Tibial artery (tissue), 4 donors: ENCODE measurements around the gene GGPS1.

Source experiments
- DNase-seq, 2 donors: peaks; one replicate each; pipeline ENCODE4 v3.0.0-alpha.2; 2019
- H3K27ac ChIP-seq, 2 donors: fragments of 200-600 bp; sonication (generic) in 1 of 2; 1 replicate in 1 of 2; 2 replicates in 1 of 2; pipeline ENCODE4 v1.5.1; 2018 to 2019; ENCODE audit warnings: mild to moderate bottlenecking in 1 of 2
- H3K27me3 ChIP-seq, 2 donors: fragments of 200-600 bp; sonication (generic) in 1 of 2; one replicate each; pipeline versions ENCODE4 v1.5.1 to v1.6.0; 2016 to 2019
- H3K36me3 ChIP-seq, 3 donors: fragments of 200-600 bp; sonication (generic) in 2 of 3; one replicate each; pipeline ENCODE4 v1.5.1; 2016 to 2019; ENCODE audit warnings: mild to moderate bottlenecking in 2 of 3
- H3K4me1 ChIP-seq, 4 donors: fragments of 200-600 bp; sonication (generic) in 2 of 4; 1 replicate in 3 of 4; 2 replicates in 1 of 4; pipeline ENCODE4 v1.5.1; 2016 to 2019
- H3K4me3 ChIP-seq, 2 donors: fragments of 200-600 bp; sonication (generic) in 1 of 2; 1 replicate in 1 of 2; 2 replicates in 1 of 2; pipeline ENCODE4 v1.5.1; 2018 to 2019; ENCODE audit warnings: mild to moderate bottlenecking in 2 of 2
- H3K9me3 ChIP-seq, 3 donors: fragments of 200-600 bp; sonication (generic) in 1 of 3; one replicate each; pipeline ENCODE4 v1.5.1; 2016 to 2019
- intact Hi-C: fragments of 100-400 bp; cut with DNase I; formaldehyde crosslinking; loops from one replicate; pipeline ENCODE4 v1.15.0; 2023; ENCODE audit warnings: low total_unique reads
- TF ChIP-seq, protein P1 (sequence below), 2 experiments: fragments of 200-600 bp in 1 of 2; fragments of 450-650 bp in 1 of 2; IDR thresholded peaks; one replicate each; pipeline ENCODE4 v1.5.1; 2017 to 2019; ENCODE audit warnings: antibody characterized with exemption in 2 of 2, mild to moderate bottlenecking in 1 of 2, moderate library complexity in 1 of 2

Gene GGPS1

DNA sequence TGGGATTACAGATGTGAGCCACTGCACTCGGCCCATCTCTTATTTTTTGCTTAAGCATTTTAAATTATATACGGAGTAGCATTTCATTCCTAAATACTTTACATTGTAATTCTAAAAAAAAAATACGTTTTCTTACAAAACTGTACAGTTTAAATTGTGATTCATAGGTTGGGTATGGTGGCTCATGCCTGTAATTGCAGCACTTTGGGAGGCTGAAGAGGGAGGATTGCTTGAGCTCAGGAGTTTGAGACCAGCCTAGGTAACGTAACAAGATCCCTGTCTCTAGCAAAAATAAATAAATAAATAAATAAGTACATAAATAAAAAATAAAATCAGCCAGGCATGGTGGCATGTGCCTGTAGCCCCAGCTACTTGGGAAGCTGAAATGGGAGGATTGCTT, 63.5 kb downstream of the GGPS1 start:
- H3K9me3 ChIP-seq: peaks cover 0 to 9% (median 7%) of the 10 kb centered on the region in 3 donors
- H3K4me1 ChIP-seq: no peaks in the 10 kb centered on the region
- TF ChIP-seq, protein P1, sequence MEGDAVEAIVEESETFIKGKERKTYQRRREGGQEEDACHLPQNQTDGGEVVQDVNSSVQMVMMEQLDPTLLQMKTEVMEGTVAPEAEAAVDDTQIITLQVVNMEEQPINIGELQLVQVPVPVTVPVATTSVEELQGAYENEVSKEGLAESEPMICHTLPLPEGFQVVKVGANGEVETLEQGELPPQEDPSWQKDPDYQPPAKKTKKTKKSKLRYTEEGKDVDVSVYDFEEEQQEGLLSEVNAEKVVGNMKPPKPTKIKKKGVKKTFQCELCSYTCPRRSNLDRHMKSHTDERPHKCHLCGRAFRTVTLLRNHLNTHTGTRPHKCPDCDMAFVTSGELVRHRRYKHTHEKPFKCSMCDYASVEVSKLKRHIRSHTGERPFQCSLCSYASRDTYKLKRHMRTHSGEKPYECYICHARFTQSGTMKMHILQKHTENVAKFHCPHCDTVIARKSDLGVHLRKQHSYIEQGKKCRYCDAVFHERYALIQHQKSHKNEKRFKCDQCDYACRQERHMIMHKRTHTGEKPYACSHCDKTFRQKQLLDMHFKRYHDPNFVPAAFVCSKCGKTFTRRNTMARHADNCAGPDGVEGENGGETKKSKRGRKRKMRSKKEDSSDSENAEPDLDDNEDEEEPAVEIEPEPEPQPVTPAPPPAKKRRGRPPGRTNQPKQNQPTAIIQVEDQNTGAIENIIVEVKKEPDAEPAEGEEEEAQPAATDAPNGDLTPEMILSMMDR (IDR thresholded peaks at IDR 0.05): no peak
- no peak for DNase-seq
- H3K36me3 ChIP-seq: peaks cover 0 to 15% (median 0%) of the 10 kb centered on the region in 3 donors
- intact Hi-C loops: no loop called here
- no peaks in the 10 kb centered on the region for H3K27me3 ChIP-seq
- H3K27ac ChIP-seq: no peak overlapping the region
- no peak overlapping the region for H3K4me3 ChIP-seq
